ENCODE measurements around the gene SMURF2.

DNA sequence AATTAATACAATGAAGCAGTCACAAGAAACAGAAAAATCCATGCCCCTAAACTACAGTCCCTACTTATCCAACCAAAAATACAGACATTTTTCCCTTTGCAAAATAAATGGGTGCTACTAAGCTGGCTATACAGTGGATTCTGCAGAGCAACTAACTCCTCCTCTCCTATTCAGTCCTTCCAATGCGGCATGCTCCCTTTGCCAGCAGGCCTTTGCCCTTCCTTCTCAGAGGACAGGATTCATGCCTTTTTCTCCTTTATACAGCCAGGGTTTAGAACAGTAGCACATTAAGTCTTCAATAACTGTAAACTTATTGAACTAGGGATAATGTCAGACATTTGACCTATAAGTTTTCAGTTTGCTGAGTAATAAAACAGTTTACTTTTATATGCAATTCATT is 70.2 kb downstream of the SMURF2 start:
- TF ChIP-seq CTCF (IDR thresholded peaks at IDR 0.05; ENCODE audit: insufficient read depth, low read depth, low read length) (no peak), EZH2 (IDR thresholded peaks at IDR 0.05; ENCODE audit: insufficient read depth, low read length) (no peak)

Measured in astrocyte (in vitro differentiated cells and primary cell).